GM23338 (cell line): Measurements from ENCODE around the gene ANKRD30B. TPM values are rescaled to one million over a fixed set of nuclear protein-coding genes. Genes with fewer than 3 reads are reported as not detected.

ENCODE experiments used
- microRNA-seq: library from miRNA; unstranded; fragments of <30 nt; microRNA quantifications from one replicate; pipeline ENCODE4, GENCODE V29; 2017
- polyA plus RNA-seq: library from polyadenylated mRNA; unstranded; fragments of >200 nt; fragmentation: Nextera tagmentation; extraction: Ambion mirVana; gene quantifications from 2 replicates; pipeline ENCODE4 v1.2.1, GENCODE V29; 2016
- small RNA-seq: library from RNA; depleted of rRNA; stranded (forward); fragments of <200 nt; gene quantifications from one replicate; pipeline ENCODE3, GENCODE V24; 2014; ENCODE audit warnings: low replicate concordance
- total RNA-seq: library from RNA; depleted of rRNA; stranded (reverse); fragments of >200 nt; shearing (Covaris generic); gene quantifications from 2 replicates; pipeline ENCODE4 v1.2.3, GENCODE V29; 2014; rRNA removed

ANKRD30B gene
- total and polyA plus RNA-seq, 2 experiments from 2014 or later: not detected

Small RNA genes within 50 kb of the gene (microRNA-seq; reads per million reads assigned to microRNA genes)
- not detected for gene MIR3156-2

Small RNA genes within 50 kb of the gene (small RNA-seq; reads per million reads assigned to genes)
- not detected for gene MIR3156-2
- not detected for gene RNU6-1210P

Other genes with a start within 250 kb of the ANKRD30B start
- not detected in 2 replicates for gene POTEC, start 204.6 kb upstream of the ANKRD30B start, total RNA-seq
- gene POTEC, start 204.6 kb upstream of the ANKRD30B start, polyA plus RNA-seq: not detected in 2 replicates